ENCODE data around the gene MDH1B.
"Not testable (repeated sequence)": the region's sequence is repeated elsewhere in the genome, so short reads cannot be mapped to it uniquely, and the experiment has no call there.

MDH1B gene

DNA sequence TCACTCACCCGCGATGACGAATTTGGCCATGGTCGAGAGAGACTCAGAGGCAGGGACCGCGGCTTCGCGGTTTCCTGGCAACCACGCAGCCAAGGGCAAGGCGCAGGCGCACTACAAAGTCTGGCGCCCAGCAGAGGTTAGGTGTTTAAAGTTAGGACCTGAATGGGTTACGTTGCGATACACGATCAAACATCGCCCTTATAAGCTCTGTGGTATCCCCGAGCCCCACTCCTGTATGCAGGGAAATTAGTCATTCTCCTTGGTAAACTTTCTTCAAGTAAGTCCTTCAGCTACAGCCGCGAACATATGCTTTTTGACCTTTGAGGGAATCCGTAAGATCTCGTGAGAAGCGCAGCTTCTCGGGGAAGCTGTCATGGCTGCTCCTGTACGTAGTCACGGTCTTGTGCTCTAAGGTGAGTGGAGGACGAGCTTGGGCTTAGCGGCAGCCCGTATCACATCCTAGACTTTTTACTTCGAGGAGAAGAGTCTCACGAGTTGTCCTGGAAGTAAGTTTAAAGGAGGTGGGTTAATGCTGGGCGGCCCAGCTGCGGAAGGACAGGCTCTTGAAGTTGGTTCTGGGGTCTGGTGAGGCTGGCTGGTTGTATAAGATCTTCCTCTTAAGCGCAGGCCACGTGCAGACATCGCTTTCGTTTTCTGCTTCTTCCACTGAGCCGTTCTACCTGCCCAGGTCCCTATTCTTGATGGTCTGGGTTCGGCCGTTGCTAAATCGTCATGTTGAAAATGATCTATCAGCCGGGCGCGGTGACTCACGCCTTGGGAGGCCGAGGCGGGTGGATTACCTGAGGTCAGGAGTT lies at the start of gene MDH1B, which contains the start of gene FASTKD2:
MDH1B (minus strand) TSS at position 87 of the 815 bp plus-strand sequence; CDS start at position 30, 57 bp downstream.
FASTKD2 (plus strand) TSS at position 365 of the 815 bp plus-strand sequence. CDS start 1,088 bp downstream, outside the sequence.
- DNase-seq: peak; percentile 94
- Histone ChIP-seq H3K4me3 (ENCODE audit: low read depth, low read length) (peak within 1 kb of the TSS; percentile 94), H3K27ac (peak within 1 kb of the TSS; percentile 98), H3K36me3 (replicated peaks) (peaks cover 3% of the 10 kb centered on the region), H3K27me3 (replicated peaks) (no peaks in the 10 kb centered on the region)
- in situ Hi-C loops (cut with HindIII; ENCODE audit: low pct_ligation_motif_present, low sequenced_read_pairs): no loop called here
- TF ChIP-seq, protein P1, sequence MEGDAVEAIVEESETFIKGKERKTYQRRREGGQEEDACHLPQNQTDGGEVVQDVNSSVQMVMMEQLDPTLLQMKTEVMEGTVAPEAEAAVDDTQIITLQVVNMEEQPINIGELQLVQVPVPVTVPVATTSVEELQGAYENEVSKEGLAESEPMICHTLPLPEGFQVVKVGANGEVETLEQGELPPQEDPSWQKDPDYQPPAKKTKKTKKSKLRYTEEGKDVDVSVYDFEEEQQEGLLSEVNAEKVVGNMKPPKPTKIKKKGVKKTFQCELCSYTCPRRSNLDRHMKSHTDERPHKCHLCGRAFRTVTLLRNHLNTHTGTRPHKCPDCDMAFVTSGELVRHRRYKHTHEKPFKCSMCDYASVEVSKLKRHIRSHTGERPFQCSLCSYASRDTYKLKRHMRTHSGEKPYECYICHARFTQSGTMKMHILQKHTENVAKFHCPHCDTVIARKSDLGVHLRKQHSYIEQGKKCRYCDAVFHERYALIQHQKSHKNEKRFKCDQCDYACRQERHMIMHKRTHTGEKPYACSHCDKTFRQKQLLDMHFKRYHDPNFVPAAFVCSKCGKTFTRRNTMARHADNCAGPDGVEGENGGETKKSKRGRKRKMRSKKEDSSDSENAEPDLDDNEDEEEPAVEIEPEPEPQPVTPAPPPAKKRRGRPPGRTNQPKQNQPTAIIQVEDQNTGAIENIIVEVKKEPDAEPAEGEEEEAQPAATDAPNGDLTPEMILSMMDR (IDR thresholded peaks at IDR 0.05; ENCODE audit: low read depth, low read length, missing control alignments): no peak

DNA sequence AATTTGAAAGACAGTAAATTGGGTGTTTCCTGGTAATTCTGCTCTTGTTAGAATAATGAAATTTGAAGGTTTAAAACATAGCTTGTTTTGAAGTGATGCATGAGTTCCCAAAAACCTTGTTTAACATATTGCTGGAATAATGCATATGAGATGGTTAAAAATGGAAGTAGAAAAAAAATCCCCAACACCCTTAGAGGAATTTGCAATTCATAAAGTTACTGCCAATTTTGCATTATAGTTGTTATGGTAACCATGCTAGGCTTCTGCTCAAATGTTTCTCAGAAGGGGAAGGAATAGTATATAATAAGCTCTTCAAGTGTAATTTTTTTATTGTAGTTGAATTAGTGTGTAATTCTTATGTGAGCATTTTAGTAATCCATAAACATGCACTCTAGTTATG lies 49.4 kb upstream of the MDH1B start:
- Histone ChIP-seq H3K36me3 (replicated peaks) (no peaks in the 10 kb centered on the region), H3K4me3 (ENCODE audit: low read depth, low read length) (no peak overlapping the region), H3K27me3 (replicated peaks) (no peaks in the 10 kb centered on the region), H3K27ac (no peak overlapping the region)
- in situ Hi-C loops (cut with HindIII; ENCODE audit: low pct_ligation_motif_present, low sequenced_read_pairs): no loop called here
- no peak for DNase-seq
- TF ChIP-seq, protein P1 (IDR thresholded peaks at IDR 0.05; ENCODE audit: low read depth, low read length, missing control alignments): no peak

DNA sequence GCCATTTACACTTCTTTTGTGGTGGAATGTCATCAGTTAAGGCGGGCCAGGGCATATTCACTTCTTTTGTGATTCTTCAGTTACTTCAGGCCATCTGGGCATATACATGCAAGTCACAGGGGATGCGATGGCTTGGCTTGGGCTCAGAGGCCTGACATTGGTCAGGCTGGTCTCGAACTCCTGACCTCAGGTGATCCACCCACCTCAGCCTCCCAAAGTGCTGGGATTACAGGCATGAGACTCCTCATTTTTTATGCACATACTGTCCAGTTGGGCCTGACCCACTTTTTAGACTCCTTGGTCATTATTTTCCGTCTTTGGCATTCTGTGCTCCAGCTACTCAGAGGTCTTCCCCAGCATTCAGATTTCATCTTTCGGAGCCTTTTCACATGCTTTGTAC lies 47.3 kb upstream of the MDH1B start:
- H3K4me3 ChIP-seq (ENCODE audit: low read depth, low read length); in situ Hi-C loops (cut with HindIII; ENCODE audit: low pct_ligation_motif_present, low sequenced_read_pairs); H3K27me3 ChIP-seq (replicated peaks); DNase-seq; H3K27ac ChIP-seq; H3K36me3 ChIP-seq (replicated peaks): not testable (repeated sequence)

DNA sequence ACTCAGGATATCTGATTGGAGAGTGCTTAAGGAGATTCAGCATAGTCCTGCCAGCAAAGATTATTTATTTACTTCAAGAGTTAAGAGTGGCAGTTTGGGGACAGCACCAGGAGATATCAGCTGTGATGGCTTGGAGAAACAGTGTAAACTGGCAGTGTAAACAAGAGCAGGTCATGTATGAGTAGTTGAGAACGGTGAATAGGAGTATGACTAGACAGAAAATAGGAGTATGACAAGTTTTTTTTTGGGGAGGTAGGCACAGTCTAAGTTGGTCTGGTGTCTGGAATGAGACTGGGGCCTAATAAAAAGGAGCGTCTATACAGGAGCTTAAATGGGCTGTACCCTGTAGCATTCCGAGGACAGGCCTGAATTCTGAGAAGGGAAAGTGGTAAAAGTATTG lies 42.5 kb upstream of the MDH1B start:
- in situ Hi-C loops (cut with HindIII; ENCODE audit: low pct_ligation_motif_present, low sequenced_read_pairs); DNase-seq; H3K27me3 ChIP-seq (replicated peaks); H3K4me3 ChIP-seq (ENCODE audit: low read depth, low read length); H3K27ac ChIP-seq; H3K36me3 ChIP-seq (replicated peaks): not testable (repeated sequence)

DNA sequence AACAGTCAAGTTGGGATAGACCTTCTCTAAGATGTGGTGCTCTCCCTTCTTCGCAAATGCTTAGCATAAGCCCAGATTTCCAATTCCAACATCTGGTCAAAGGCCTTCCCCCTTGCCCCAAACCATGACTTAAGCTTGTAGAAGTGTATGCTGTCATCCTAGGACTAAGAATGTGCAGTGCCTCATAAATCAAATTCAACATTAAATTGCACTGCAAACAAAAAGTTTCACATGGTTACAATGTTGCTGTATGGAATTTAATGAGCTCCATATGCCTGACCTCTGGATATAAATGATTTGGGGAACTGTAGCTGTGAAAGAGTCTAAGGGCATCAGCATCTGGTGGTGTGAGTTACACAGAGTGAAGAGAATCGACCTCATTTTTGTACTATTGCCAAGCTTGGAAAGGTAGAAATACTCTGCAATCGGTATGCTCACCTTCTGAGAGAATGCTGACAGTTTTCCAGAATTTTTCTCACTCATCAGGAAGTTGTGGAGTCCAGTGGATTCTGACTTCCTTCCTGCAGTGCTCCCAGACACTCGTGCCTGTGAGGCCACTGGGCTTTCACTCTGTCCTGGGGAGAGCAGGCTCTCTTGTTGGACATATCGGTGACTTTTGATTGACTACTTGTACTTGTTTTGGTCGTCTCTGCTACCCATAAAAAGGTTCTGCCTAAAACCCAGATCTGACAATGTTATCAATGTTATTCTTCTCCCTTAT lies 40.9 kb upstream of the MDH1B start:
- in situ Hi-C loops (cut with HindIII; ENCODE audit: low pct_ligation_motif_present, low sequenced_read_pairs): no loop called here
- H3K36me3 ChIP-seq (replicated peaks): no peaks in the 10 kb centered on the region
- no peak overlapping the region for H3K4me3 ChIP-seq (ENCODE audit: low read depth, low read length)
- H3K27ac ChIP-seq: no peak overlapping the region
- TF ChIP-seq, protein P1 (IDR thresholded peaks at IDR 0.05; ENCODE audit: low read depth, low read length, missing control alignments): no peak
- DNase-seq: no peak
- no peaks in the 10 kb centered on the region for H3K27me3 ChIP-seq (replicated peaks)

DNA sequence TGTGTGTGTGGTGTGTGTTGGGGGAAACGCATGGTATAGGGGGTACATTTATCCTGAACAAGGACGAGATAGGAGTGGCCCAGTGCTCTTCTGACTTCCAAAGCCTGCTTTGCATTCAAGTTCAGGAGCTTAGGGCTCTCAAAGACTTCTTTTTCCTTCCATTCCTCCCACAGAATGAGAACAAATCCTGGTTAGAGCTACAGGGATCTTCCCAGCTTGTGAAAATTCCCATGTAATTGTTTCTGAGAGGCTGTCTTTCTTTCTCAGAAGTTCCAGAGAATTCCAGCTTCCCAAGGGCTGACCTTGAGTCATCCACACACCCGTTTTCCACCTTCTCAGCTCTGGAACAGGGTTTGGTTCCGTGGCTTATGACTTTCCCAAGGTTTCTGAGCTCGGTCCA lies 39.2 kb upstream of the MDH1B start:
- Histone ChIP-seq H3K36me3 (replicated peaks) (no peaks in the 10 kb centered on the region), H3K4me3 (ENCODE audit: low read depth, low read length) (no peak overlapping the region), H3K27me3 (replicated peaks) (no peaks in the 10 kb centered on the region), H3K27ac (no peak overlapping the region)
- no peak for DNase-seq
- in situ Hi-C loops (cut with HindIII; ENCODE audit: low pct_ligation_motif_present, low sequenced_read_pairs): no loop called here
- TF ChIP-seq, protein P1 (IDR thresholded peaks at IDR 0.05; ENCODE audit: low read depth, low read length, missing control alignments): no peak

Data from brain microvascular endothelial cell (primary cell).